Measurements from ENCODE around the gene PPP2CA. TPM values are rescaled to one million over a fixed set of nuclear protein-coding genes. Genes with fewer than 3 reads are reported as not detected.

Gene PPP2CA
- total and polyA plus RNA-seq, 2 of the 4 experiments (the other 2 are of a cell fraction), result 70.6 to 73.6 TPM

GRCh38 chr5:134153657-134154056, 72.2 kb downstream of the PPP2CA start:
- dilution Hi-C loops (cut with HindIII; ENCODE audit: low sequenced_read_pairs, unreplicated experiment), result no loop called here
- Histone ChIP-seq H3K4me3 (ENCODE audit: insufficient read depth, low read depth, low read length) (no peak overlapping the region), H3K36me3 (ENCODE audit: control insufficient read depth, insufficient read depth, low read length) (peaks cover 31% of the 10 kb centered on the region), H4K8ac (ENCODE audit: low read depth in 2 of 2, low read length in 2 of 2) (no peak overlapping the region), H3K27ac (ENCODE audit: insufficient read depth, low read length) (no peak overlapping the region), H2AK9ac (replicated peaks; ENCODE audit: low read depth, low read length, poor library complexity) (no peak overlapping the region), H3K27me3 (ENCODE audit: control insufficient read depth, insufficient read depth, low read length) (no peaks in the 10 kb centered on the region), H3K4ac (ENCODE audit: low read depth, low read length) (no peak overlapping the region), H3K9me1 (ENCODE audit: insufficient read depth, low read length) (peaks cover 17% of the 10 kb centered on the region), H3K23ac (ENCODE audit: low read depth, low read length) (no peak overlapping the region), H4K91ac (ENCODE audit: insufficient read depth, low read depth, low read length) (no peak overlapping the region), H3K56ac (ENCODE audit: extremely low read depth, insufficient read depth, low read length) (no peak overlapping the region), H2AFZ (replicated peaks; ENCODE audit: low read length, poor library complexity) (no peak overlapping the region), H3K14ac (replicated peaks; ENCODE audit: low read depth, low read length) (no peak overlapping the region), H3K9me3 (ENCODE audit: control insufficient read depth, insufficient read depth, low read length) (no peaks in the 10 kb centered on the region), H3K18ac (ENCODE audit: low read depth, low read length) (no peak overlapping the region), H4K20me1 (ENCODE audit: insufficient read depth, low read length) (peaks cover 31% of the 10 kb centered on the region), H2BK20ac (ENCODE audit: low read depth, low read length) (no peak overlapping the region), H2BK15ac (ENCODE audit: low read depth, low read length) (no peak overlapping the region), H3K9ac (ENCODE audit: low read depth, low read length) (no peak overlapping the region), H4K5ac (ENCODE audit: low read depth, low read length) (no peak overlapping the region), H3K4me2 (ENCODE audit: low read depth, low read length) (no peak overlapping the region), H2BK120ac (ENCODE audit: low read depth, low read length) (no peak overlapping the region), H3K79me1 (ENCODE audit: low read depth in 1 of 2, low read length in 2 of 2) (peaks cover 26 to 65% of the 10 kb centered on the region in 2 experiments), H2AK5ac (ENCODE audit: low read depth, low read length) (no peak overlapping the region), H3K4me1 (ENCODE audit: control insufficient read depth, insufficient read depth, low read length) (peaks cover 6% of the 10 kb centered on the region; the same call in 1 of the 2 replicates), H2BK5ac (ENCODE audit: low read depth, low read length, poor library complexity, severe bottlenecking) (no peak overlapping the region)
- no TSS peak for BruUV-seq (replicated peaks)
- in situ Hi-C loops (cut with MboI; ENCODE audit: low sequenced_read_pairs), result no loop called here
- ATAC-seq (ENCODE audit: low read depth), result 0 out of 2 replicates have a peak, but pooled peaks have one; percentile 13
- ChIA-PET POLR2A (ENCODE audit: unreplicated experiment) (no interaction called here), CTCF (interaction anchor here (0.6 to 1.9 kb wide), 3 partner anchors 8 to 24 kb away, joined by 3 to 5 read pairs (median 3); no protein-coding TSS in a partner anchor)
- intact Hi-C loops (cut with micrococcal nuclease), result no loop called here
- no CpG with 5 or more reads among the region's 1 CpG for WGBS, 2 experiments (ENCODE audit: extremely low coverage in 2 of 2, insufficient read length in 1 of 2)
- DNase-seq, result peak; percentile 38
- TF ChIP-seq CEBPB (IDR thresholded peaks at IDR 0.05; ENCODE audit: low read depth, low read length) (peak; percentile 32; the same call in 1 of the 2 replicates), RAD21 (IDR thresholded peaks at IDR 0.05; ENCODE audit: low read length) (no peak), FOS (IDR thresholded peaks at IDR 0.05; ENCODE audit: low read depth, low read length) (no peak), MAFK (IDR thresholded peaks at IDR 0.05; ENCODE audit: low read depth, low read length) (no peak)

All from IMR-90 (cell line).